Subcutaneous adipose tissue (tissue), 4 donors: Measurements from ENCODE around the gene DCAF4. TPM values are rescaled to one million over a fixed set of nuclear protein-coding genes. Genes with fewer than 3 reads are reported as not detected.

Source experiments
- CTCF ChIP-seq: fragments of 450-650 bp; IDR thresholded peaks from one replicate; pipeline ENCODE4 v1.5.1; 2016; ENCODE audit warnings: low read depth, mild to moderate bottlenecking, control low read depth, antibody characterized with exemption, moderate library complexity
- total RNA-seq, 4 donors: library from RNA; depleted of rRNA; stranded (reverse); fragments of >200 nt; gene quantifications; one replicate each; pipeline ENCODE4 v1.1.0, GENCODE V29; 2016

The DCAF4 gene
- total RNA-seq, 4 donors from 2014 or later, result 14.1 to 25.1 (median 16.9) TPM

- TF ChIP-seq CTCF, result no peak
Observed at GRCh38 chr14:72920008-72920407, 6.3 kb upstream of the DCAF4 start.

- no peak for TF ChIP-seq CTCF
Observed at GRCh38 chr14:72921396-72921795, 4.9 kb upstream of the DCAF4 start.

- no peak for TF ChIP-seq CTCF
Observed at GRCh38 chr14:72924337-72924736, 1.9 kb upstream of the DCAF4 start.

- no peak for TF ChIP-seq CTCF
Observed at GRCh38 chr14:72925171-72925759, 999 bp upstream of the DCAF4 start.

GRCh38 chr14:72925815-72926291, 411 bp upstream of the DCAF4 start:
- TF ChIP-seq CTCF, result no peak

GRCh38 chr14:72928872-72929271, 2.6 kb downstream of the DCAF4 start:
- no peak for TF ChIP-seq CTCF

- no peak for TF ChIP-seq CTCF
Observed at GRCh38 chr14:72929316-72930080, 3.2 kb downstream of the DCAF4 start.
